ENCODE measurements around the gene RNF181. TPM values are rescaled to one million over a fixed set of nuclear protein-coding genes. Genes with fewer than 3 reads are reported as not detected.

The RNF181 gene
- total RNA-seq, 1 experiment from 2014 or later: 77.5 TPM

DNA sequence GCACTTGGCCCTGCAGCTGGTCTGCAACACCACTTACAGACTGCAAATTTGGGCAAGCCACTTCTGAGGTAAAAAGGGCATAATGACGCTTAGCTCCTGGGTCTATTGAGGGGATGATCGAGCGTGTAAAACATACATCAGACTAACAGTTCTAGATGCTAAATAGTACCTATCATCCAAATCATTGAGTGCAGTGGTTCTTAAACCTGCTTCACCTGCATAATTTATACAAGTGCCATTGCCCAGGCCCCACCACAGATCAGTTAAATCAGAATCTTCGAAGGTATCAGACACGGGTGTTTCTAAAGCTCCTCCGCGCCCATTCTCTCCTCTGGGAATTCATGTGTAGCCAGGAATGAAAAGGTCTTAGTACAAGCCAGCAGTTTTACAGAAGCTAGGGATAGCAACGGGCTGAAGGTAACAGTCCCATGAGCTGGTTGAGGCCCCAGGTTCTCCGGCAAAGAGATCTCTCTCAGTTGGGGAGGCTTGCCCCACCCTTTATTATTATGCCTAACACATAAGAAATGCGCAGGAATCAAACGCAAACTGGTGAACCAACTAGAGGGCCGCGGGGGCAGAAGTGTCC lies 737 bp upstream of the RNF181 start:
- H4K20me1 ChIP-seq (ENCODE audit: insufficient read depth): no peaks in the 10 kb centered on the region
- H3K4me3 ChIP-seq (replicated peaks in 1 of 2; ENCODE audit: low read depth in 1 of 2, low read length in 2 of 2): peak overlapping the region; percentile 86 to 95
- H3K79me2 ChIP-seq (ENCODE audit: insufficient read depth, low read length): peaks cover 18% of the 10 kb centered on the region
- peaks cover 4 to 5% of the 10 kb centered on the region in 2 experiments; a peak in 3 of 4 replicates for H3K36me3 ChIP-seq (ENCODE audit: control insufficient read depth in 1 of 2, insufficient read depth in 2 of 2, low read length in 2 of 2)
- peak overlapping the region; percentile 82 for H3K9ac ChIP-seq (ENCODE audit: low read length)
- H3K9me3 ChIP-seq (ENCODE audit: control insufficient read depth in 1 of 2, insufficient read depth in 1 of 2, low read depth in 1 of 2, low read length in 2 of 2): no peaks in the 10 kb centered on the region
- no peak overlapping the region for H2AFZ ChIP-seq (ENCODE audit: low read depth, low read length, poor library complexity, severe bottlenecking)
- DNase-seq (ENCODE audit: low read depth, low spot score): no peak
- ChIA-PET RAD21 (ENCODE audit: low non-redundant PET in 1 of 2, low total read pairs in 2 of 2, uncharacterized antibody in 2 of 2, unreplicated experiment in 2 of 2) (interaction anchor here in 1 of 2 experiments (0.6 kb wide), 2 partner anchors 148 to 487 kb away, joined by 3 read pairs; no protein-coding TSS in a partner anchor), POLR2A (interaction anchor here (0.8 to 1.5 kb wide), 13 partner anchors 8 to 240 kb away, joined by 3 to 9 read pairs (median 3); partner anchors contain the start of genes C2orf68, ELMOD3, RETSAT and TMEM150A), CTCF (no interaction called here)
- peak overlapping the region; percentile 90 for H3K4me2 ChIP-seq (ENCODE audit: low read length)
- TF ChIP-seq SP1 (IDR thresholded peaks at IDR 0.05; ENCODE audit: low read depth) (no peak), FOSL1 (IDR thresholded peaks at IDR 0.05; ENCODE audit: low read depth) (no peak), ZFX (IDR thresholded peaks at IDR 0.05) (no peak), CBX3 (IDR thresholded peaks at IDR 0.05; ENCODE audit: low read depth) (no peak), ZNF274 (IDR thresholded peaks at IDR 0.05; ENCODE audit: low read depth, low read length) (no peak), ELF1 (IDR thresholded peaks at IDR 0.05; ENCODE audit: borderline replicate concordance, low read depth) (no peak), SIN3A (IDR thresholded peaks at IDR 0.05; ENCODE audit: low read depth) (no peak)
- TF ChIP-seq, protein P1, sequence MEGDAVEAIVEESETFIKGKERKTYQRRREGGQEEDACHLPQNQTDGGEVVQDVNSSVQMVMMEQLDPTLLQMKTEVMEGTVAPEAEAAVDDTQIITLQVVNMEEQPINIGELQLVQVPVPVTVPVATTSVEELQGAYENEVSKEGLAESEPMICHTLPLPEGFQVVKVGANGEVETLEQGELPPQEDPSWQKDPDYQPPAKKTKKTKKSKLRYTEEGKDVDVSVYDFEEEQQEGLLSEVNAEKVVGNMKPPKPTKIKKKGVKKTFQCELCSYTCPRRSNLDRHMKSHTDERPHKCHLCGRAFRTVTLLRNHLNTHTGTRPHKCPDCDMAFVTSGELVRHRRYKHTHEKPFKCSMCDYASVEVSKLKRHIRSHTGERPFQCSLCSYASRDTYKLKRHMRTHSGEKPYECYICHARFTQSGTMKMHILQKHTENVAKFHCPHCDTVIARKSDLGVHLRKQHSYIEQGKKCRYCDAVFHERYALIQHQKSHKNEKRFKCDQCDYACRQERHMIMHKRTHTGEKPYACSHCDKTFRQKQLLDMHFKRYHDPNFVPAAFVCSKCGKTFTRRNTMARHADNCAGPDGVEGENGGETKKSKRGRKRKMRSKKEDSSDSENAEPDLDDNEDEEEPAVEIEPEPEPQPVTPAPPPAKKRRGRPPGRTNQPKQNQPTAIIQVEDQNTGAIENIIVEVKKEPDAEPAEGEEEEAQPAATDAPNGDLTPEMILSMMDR (IDR thresholded peaks at IDR 0.05 in 2 of 3, conservative IDR thresholded peaks at IDR 0.05 in 1 of 3; ENCODE audit: borderline replicate concordance in 1 of 3, insufficient read depth in 1 of 3, low read depth in 2 of 3, low read length in 2 of 3): no peak
- TF ChIP-seq, protein P2, sequence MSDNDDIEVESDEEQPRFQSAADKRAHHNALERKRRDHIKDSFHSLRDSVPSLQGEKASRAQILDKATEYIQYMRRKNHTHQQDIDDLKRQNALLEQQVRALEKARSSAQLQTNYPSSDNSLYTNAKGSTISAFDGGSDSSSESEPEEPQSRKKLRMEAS (IDR thresholded peaks at IDR 0.05): no peak
- TF ChIP-seq, protein P3, sequence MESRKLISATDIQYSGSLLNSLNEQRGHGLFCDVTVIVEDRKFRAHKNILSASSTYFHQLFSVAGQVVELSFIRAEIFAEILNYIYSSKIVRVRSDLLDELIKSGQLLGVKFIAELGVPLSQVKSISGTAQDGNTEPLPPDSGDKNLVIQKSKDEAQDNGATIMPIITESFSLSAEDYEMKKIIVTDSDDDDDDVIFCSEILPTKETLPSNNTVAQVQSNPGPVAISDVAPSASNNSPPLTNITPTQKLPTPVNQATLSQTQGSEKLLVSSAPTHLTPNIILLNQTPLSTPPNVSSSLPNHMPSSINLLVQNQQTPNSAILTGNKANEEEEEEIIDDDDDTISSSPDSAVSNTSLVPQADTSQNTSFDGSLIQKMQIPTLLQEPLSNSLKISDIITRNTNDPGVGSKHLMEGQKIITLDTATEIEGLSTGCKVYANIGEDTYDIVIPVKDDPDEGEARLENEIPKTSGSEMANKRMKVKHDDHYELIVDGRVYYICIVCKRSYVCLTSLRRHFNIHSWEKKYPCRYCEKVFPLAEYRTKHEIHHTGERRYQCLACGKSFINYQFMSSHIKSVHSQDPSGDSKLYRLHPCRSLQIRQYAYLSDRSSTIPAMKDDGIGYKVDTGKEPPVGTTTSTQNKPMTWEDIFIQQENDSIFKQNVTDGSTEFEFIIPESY (IDR thresholded peaks at IDR 0.05; ENCODE audit: extremely low read depth, insufficient replicate concordance, low read length): no peak
- peaks cover 8 to 28% of the 10 kb centered on the region in 2 experiments; a peak in 3 of 4 replicates for H3K4me1 ChIP-seq (ENCODE audit: control insufficient read depth in 1 of 2, insufficient read depth in 2 of 2, low read length in 2 of 2)
- H3K9me2 ChIP-seq (ENCODE audit: insufficient read depth): no peaks in the 10 kb centered on the region
- H3K27ac ChIP-seq (ENCODE audit: low read depth, low read length): peak overlapping the region; percentile 72
- BruUV-seq (replicated peaks): TSS peak; percentile 91
- no peak; the same call in 1 of the 2 replicates for ATAC-seq
- intact Hi-C loops (cut with micrococcal nuclease): no loop called here
- H3K27me3 ChIP-seq (ENCODE audit: insufficient read depth, low read length): no peaks in the 10 kb centered on the region
